ENCODE results near the gene CAMTA1.

Gene CAMTA1

GRCh38 chr1:7251454-7251800, 466.2 kb downstream of the CAMTA1 start:
- TF ChIP-seq POLR2A (IDR thresholded peaks at IDR 0.05; ENCODE audit: low read length) (no peak), GATA1 (IDR thresholded peaks at IDR 0.05; ENCODE audit: low read depth, low read length) (no peak)
- no peak for DNase-seq

- DNase-seq, result no peak
- TF ChIP-seq POLR2A (IDR thresholded peaks at IDR 0.05; ENCODE audit: low read length) (no peak), GATA1 (IDR thresholded peaks at IDR 0.05; ENCODE audit: low read depth, low read length) (no peak)
Observed at GRCh38 chr1:7252411-7253117, 467.3 kb downstream of the CAMTA1 start.

- TF ChIP-seq POLR2A (IDR thresholded peaks at IDR 0.05; ENCODE audit: low read length), result no peak
- TF ChIP-seq GATA1 (IDR thresholded peaks at IDR 0.05; ENCODE audit: low read depth, low read length), result no peak
- no peak for DNase-seq
Observed at GRCh38 chr1:7253118-7253480, 467.8 kb downstream of the CAMTA1 start.

GRCh38 chr1:7253988-7254587, 468.8 kb downstream of the CAMTA1 start:
- TF ChIP-seq GATA1 (IDR thresholded peaks at IDR 0.05; ENCODE audit: low read depth, low read length), result no peak
- no peak for TF ChIP-seq POLR2A (IDR thresholded peaks at IDR 0.05; ENCODE audit: low read length)
- DNase-seq, result no peak

- no peak for TF ChIP-seq GATA1 (IDR thresholded peaks at IDR 0.05; ENCODE audit: low read depth, low read length)
- no peak for TF ChIP-seq POLR2A (IDR thresholded peaks at IDR 0.05; ENCODE audit: low read length)
- DNase-seq, result no peak
Observed at GRCh38 chr1:7255303-7256058, 470.2 kb downstream of the CAMTA1 start.

- no peak for DNase-seq
- TF ChIP-seq GATA1 (IDR thresholded peaks at IDR 0.05; ENCODE audit: low read depth, low read length), result no peak
- no peak for TF ChIP-seq POLR2A (IDR thresholded peaks at IDR 0.05; ENCODE audit: low read length)
Observed at GRCh38 chr1:7256526-7256925, 471.3 kb downstream of the CAMTA1 start.

- TF ChIP-seq POLR2A (IDR thresholded peaks at IDR 0.05; ENCODE audit: low read length) (no peak), GATA1 (IDR thresholded peaks at IDR 0.05; ENCODE audit: low read depth, low read length) (no peak)
- no peak for DNase-seq
Observed at GRCh38 chr1:7257225-7257624, 472.0 kb downstream of the CAMTA1 start.

- TF ChIP-seq GATA1 (IDR thresholded peaks at IDR 0.05; ENCODE audit: low read depth, low read length) (no peak), POLR2A (IDR thresholded peaks at IDR 0.05; ENCODE audit: low read length) (no peak)
- no peak for DNase-seq
Observed at GRCh38 chr1:7258589-7259135, 473.4 kb downstream of the CAMTA1 start.

GRCh38 chr1:7259955-7260354, 474.7 kb downstream of the CAMTA1 start:
- no peak for DNase-seq
- no peak for TF ChIP-seq GATA1 (IDR thresholded peaks at IDR 0.05; ENCODE audit: low read depth, low read length)

- TF ChIP-seq GATA1 (IDR thresholded peaks at IDR 0.05; ENCODE audit: low read depth, low read length) (no peak), POLR2A (IDR thresholded peaks at IDR 0.05; ENCODE audit: low read length) (no peak)
- no peak for DNase-seq
Observed at GRCh38 chr1:7261490-7261889, 476.2 kb downstream of the CAMTA1 start.

- TF ChIP-seq GATA1 (IDR thresholded peaks at IDR 0.05; ENCODE audit: low read depth, low read length) (no peak), POLR2A (IDR thresholded peaks at IDR 0.05; ENCODE audit: low read length) (no peak)
- DNase-seq, result no peak
Observed at GRCh38 chr1:7262611-7263010, 477.4 kb downstream of the CAMTA1 start.

GRCh38 chr1:7263021-7263960, 478.0 kb downstream of the CAMTA1 start:
- no peak for TF ChIP-seq GATA1 (IDR thresholded peaks at IDR 0.05; ENCODE audit: low read depth, low read length)
- no peak for TF ChIP-seq POLR2A (IDR thresholded peaks at IDR 0.05; ENCODE audit: low read length)
- DNase-seq, result no peak

GRCh38 chr1:7264101-7264500, 478.8 kb downstream of the CAMTA1 start:
- TF ChIP-seq POLR2A (IDR thresholded peaks at IDR 0.05; ENCODE audit: low read length), result no peak
- TF ChIP-seq GATA1 (IDR thresholded peaks at IDR 0.05; ENCODE audit: low read depth, low read length), result no peak
- DNase-seq, result no peak

All from erythroblast (primary cell).